Prostate gland (tissue), 2 donors: Measurements from ENCODE around the gene SYNPO2. TPM values are rescaled to one million over a fixed set of nuclear protein-coding genes. Genes with fewer than 3 reads are reported as not detected.
A peak's percentile ranks its signal among the peaks of the same experiment; 100 is the strongest.

Experiments used
- DNase-seq: peaks from one replicate; pipeline ENCODE4 v3.0.0-alpha.2; 2019; ENCODE audit warnings: low spot score
- H3K27ac ChIP-seq, 2 donors: fragments of 200-600 bp; sonication (generic); 2 replicates each; pipeline ENCODE4 v1.5.1; 2017 to 2019
- H3K27me3 ChIP-seq: fragments of 200-600 bp; sonication (generic); replicated peaks from 2 replicates; pipeline ENCODE4 v1.5.1; 2019; ENCODE audit not compliant: insufficient read depth
- H3K36me3 ChIP-seq, 2 donors: fragments of 200-600 bp; sonication (generic); 1 replicate in 1 of 2; 2 replicates in 1 of 2; pipeline versions ENCODE4 v1.5.1 to v1.8.1; 2017 to 2019
- H3K4me1 ChIP-seq: fragments of 200-600 bp; sonication (generic); replicated peaks from 2 replicates; pipeline ENCODE4 v1.5.1; 2019
- H3K4me3 ChIP-seq, 2 donors: fragments of 200-600 bp; sonication (generic); 2 replicates each; pipeline ENCODE4 v1.5.1; 2017 to 2019
- H3K9me3 ChIP-seq: fragments of 200-600 bp; sonication (generic); 2 replicates; pipeline ENCODE4 v1.5.1; 2017
- POLR2A ChIP-seq: fragments of 450-650 bp; IDR thresholded peaks from one replicate; pipeline ENCODE4 v1.6.1; 2016; ENCODE audit warnings: antibody characterized with exemption, mild to moderate bottlenecking
- POLR2AphosphoS5 ChIP-seq: sonication (generic); formaldehyde crosslinking; IDR thresholded peaks from one replicate; pipeline ENCODE4 v1.6.1; 2017; ENCODE audit warnings: antibody characterized with exemption
- WGBS: methylation state at CpG from one replicate; pipeline ENCODE4 v1.1.5; 2018; 5-methylcytosine and 5-hydroxymethylcytosine counted together
- intact Hi-C: fragments of 100-400 bp; cut with DNase I; formaldehyde crosslinking; loops from one replicate; pipeline ENCODE4 v1.14.2; 2022
- total RNA-seq, 2 donors: library from RNA; depleted of rRNA; stranded (reverse); fragments of >200 nt; gene quantifications; one replicate each; pipeline ENCODE4 v1.1.0, GENCODE V29; 2016
- TF ChIP-seq, protein P1 (sequence below), 4 experiments: fragments of 200-600 bp in 2 of 4; fragments of 450-650 bp in 2 of 4; sonication (generic) in 2 of 4; IDR thresholded peaks; 1 replicate in 3 of 4; 2 replicates in 1 of 4; pipeline ENCODE4 v1.5.1; 2016 to 2019; ENCODE audit warnings: antibody characterized with exemption in 4 of 4, mild to moderate bottlenecking in 2 of 4, moderate library complexity in 2 of 4

Gene SYNPO2
- total RNA-seq, 2 donors from 2014 or later: 131 to 181 TPM

- 89% methylated on average over 7 of the region's 7 CpGs for WGBS
- Histone ChIP-seq H3K9me3 (no peaks in the 10 kb centered on the region), H3K4me1 (no peaks in the 10 kb centered on the region), H3K27ac (no peak overlapping the region), H3K27me3 (no peaks in the 10 kb centered on the region), H3K36me3 (no peaks in the 10 kb centered on the region), H3K4me3 (no peak overlapping the region)
- TF ChIP-seq POLR2A: no peak
- TF ChIP-seq, protein P1, sequence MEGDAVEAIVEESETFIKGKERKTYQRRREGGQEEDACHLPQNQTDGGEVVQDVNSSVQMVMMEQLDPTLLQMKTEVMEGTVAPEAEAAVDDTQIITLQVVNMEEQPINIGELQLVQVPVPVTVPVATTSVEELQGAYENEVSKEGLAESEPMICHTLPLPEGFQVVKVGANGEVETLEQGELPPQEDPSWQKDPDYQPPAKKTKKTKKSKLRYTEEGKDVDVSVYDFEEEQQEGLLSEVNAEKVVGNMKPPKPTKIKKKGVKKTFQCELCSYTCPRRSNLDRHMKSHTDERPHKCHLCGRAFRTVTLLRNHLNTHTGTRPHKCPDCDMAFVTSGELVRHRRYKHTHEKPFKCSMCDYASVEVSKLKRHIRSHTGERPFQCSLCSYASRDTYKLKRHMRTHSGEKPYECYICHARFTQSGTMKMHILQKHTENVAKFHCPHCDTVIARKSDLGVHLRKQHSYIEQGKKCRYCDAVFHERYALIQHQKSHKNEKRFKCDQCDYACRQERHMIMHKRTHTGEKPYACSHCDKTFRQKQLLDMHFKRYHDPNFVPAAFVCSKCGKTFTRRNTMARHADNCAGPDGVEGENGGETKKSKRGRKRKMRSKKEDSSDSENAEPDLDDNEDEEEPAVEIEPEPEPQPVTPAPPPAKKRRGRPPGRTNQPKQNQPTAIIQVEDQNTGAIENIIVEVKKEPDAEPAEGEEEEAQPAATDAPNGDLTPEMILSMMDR (IDR thresholded peaks at IDR 0.05): no peak
- no peak for TF ChIP-seq POLR2AphosphoS5
- no peak for DNase-seq
- intact Hi-C loops: no loop called here
These were observed 9.2 kb upstream of the SYNPO2 start for GRCh38 chr4:118879409-118879808.

GRCh38 chr4:118881512-118882146 lies 7.0 kb upstream of the SYNPO2 start:
- DNase-seq: no peak
- TF ChIP-seq, protein P1 (IDR thresholded peaks at IDR 0.05): no peak
- no peak for TF ChIP-seq POLR2AphosphoS5
- TF ChIP-seq POLR2A: no peak
- Histone ChIP-seq H3K27ac (no peak overlapping the region), H3K36me3 (no peaks in the 10 kb centered on the region), H3K9me3 (no peaks in the 10 kb centered on the region), H3K27me3 (no peaks in the 10 kb centered on the region), H3K4me3 (no peak overlapping the region), H3K4me1 (no peaks in the 10 kb centered on the region)
- intact Hi-C loops: loop anchor here (10.0 kb wide), 1 partner anchor 153 kb away; no protein-coding TSS in a partner anchor
- WGBS: 69% methylated on average over 12 of the region's 12 CpGs

- H3K4me3 ChIP-seq: no peak overlapping the region
- WGBS: 42% methylated on average over 1 of the region's 1 CpG
- no peak overlapping the region for H3K27ac ChIP-seq
- TF ChIP-seq POLR2AphosphoS5 (no peak), POLR2A (no peak)
- TF ChIP-seq, protein P1 (IDR thresholded peaks at IDR 0.05): peak in 1 of 4 experiments; percentile 13
- H3K27me3 ChIP-seq: no peaks in the 10 kb centered on the region
- no peak for DNase-seq
- no peaks in the 10 kb centered on the region for H3K36me3 ChIP-seq
- no peaks in the 10 kb centered on the region for H3K4me1 ChIP-seq
- H3K9me3 ChIP-seq: no peaks in the 10 kb centered on the region
- intact Hi-C loops: loop anchor here (10.0 kb wide), 1 partner anchor 151 kb away; no protein-coding TSS in a partner anchor
These were observed 4.8 kb upstream of the SYNPO2 start for GRCh38 chr4:118883861-118884260.

DNA sequence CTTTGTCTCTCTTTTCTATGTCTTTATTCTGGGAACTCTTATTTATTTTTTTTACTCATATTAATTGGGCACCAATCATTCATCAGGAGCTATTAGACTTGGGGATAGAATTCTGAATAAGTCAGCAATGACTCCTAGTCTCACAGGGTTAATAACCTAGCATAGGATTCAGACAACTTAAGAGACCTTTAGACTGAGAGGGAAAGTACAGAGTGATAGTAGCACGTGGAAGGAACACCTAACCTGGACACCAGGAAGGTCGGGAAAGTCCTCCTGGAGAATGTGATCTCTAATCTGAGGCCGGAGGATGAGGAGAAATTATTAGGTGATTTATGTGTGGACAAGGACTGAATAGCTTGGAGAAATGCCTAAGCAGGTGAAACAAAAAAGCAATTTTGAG lies 3.9 kb upstream of the SYNPO2 start:
- intact Hi-C loops: loop anchor here (5.0 to 10.0 kb wide), 3 partner anchors 47 to 150 kb away; partner anchors contain the start of gene SEC24D
- H3K36me3 ChIP-seq: no peaks in the 10 kb centered on the region
- H3K4me3 ChIP-seq: no peak overlapping the region
- no peak for DNase-seq
- TF ChIP-seq POLR2A: no peak
- TF ChIP-seq, protein P1 (IDR thresholded peaks at IDR 0.05): no peak
- TF ChIP-seq POLR2AphosphoS5: no peak
- no peaks in the 10 kb centered on the region for H3K4me1 ChIP-seq
- no peaks in the 10 kb centered on the region for H3K27me3 ChIP-seq
- H3K27ac ChIP-seq: no peak overlapping the region
- 93% methylated on average over 3 of the region's 3 CpGs for WGBS
- H3K9me3 ChIP-seq: no peaks in the 10 kb centered on the region

- TF ChIP-seq POLR2A (no peak), POLR2AphosphoS5 (no peak)
- TF ChIP-seq, protein P1 (IDR thresholded peaks at IDR 0.05): no peak
- Histone ChIP-seq H3K27me3 (no peaks in the 10 kb centered on the region), H3K4me3 (peak overlapping the region; percentile 26 to 37), H3K36me3 (no peaks in the 10 kb centered on the region), H3K4me1 (no peaks in the 10 kb centered on the region), H3K9me3 (no peaks in the 10 kb centered on the region), H3K27ac (peak overlapping the region; percentile 41 to 78)
- no peak for DNase-seq
- intact Hi-C loops: loop anchor here (2.0 to 10.0 kb wide), 4 partner anchors 52 to 149 kb away; partner anchors contain the start of gene SEC24D
- 19% methylated on average over 4 of the region's 4 CpGs for WGBS
These were observed 648 bp downstream of the SYNPO2 start for GRCh38 chr4:118889312-118889691.
